HG03280 (cell line): ENCODE data around the gene RPL13A.
"Not testable (repeated sequence)": the region's sequence is repeated elsewhere in the genome, so short reads cannot be mapped to it uniquely, and the experiment has no call there.

ENCODE experiments used
- ATAC-seq: cut with Tn5 transposase; IDR thresholded peaks from one replicate; pipeline ENCODE4 v1.9.1; 2021; ENCODE audit warnings: mild to moderate bottlenecking, moderate library complexity; ENCODE audit not compliant: unreplicated experiment

Gene RPL13A

GRCh38 chr19:49487277-49488045, at the start of gene RPL13A:
RPL13A (plus strand) TSS chr19:49487608; CDS start chr19:49487630, 22 bp downstream.
- peak; percentile 89 for ATAC-seq

DNA sequence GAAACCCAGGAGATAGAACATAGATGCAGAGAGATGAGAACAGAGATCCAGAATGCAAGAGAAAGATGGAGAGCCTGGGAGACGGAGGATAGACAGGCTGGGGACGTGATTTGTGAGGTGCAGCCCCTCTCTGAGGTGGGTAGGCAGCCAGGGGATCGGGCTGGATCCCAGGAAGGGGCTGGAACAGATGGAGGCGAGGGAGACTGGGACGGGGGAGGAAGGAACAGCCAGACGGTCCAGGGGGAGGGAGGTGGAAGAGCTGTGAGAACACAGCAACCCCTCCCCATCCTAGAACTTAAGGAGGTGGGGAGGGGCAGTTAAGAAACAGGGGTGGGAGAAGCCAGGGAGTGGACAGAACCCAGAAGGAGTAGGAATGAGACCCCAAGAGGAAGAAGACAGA, 49.1 kb upstream of the RPL13A start:
- no peak for ATAC-seq

DNA sequence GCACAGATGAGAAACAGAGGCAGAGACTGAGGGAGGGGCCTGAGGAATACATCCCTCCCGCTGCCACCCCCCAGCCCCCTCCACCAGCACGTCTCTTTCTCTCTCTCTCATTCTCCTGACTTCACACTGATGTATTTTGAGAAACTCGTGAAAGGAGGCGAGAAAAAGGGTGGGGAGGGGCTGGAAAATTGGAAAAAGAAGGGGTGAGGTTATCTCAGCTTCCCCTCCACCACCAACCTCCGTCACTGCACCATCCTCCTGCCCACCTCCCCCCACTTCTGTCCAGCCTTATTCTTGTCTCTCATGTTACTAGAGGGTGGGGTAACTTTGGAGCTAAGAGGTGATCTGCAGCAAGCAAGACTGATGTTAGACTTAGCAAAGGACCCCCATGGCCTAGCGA, 47.6 kb upstream of the RPL13A start:
- ATAC-seq: no peak

DNA sequence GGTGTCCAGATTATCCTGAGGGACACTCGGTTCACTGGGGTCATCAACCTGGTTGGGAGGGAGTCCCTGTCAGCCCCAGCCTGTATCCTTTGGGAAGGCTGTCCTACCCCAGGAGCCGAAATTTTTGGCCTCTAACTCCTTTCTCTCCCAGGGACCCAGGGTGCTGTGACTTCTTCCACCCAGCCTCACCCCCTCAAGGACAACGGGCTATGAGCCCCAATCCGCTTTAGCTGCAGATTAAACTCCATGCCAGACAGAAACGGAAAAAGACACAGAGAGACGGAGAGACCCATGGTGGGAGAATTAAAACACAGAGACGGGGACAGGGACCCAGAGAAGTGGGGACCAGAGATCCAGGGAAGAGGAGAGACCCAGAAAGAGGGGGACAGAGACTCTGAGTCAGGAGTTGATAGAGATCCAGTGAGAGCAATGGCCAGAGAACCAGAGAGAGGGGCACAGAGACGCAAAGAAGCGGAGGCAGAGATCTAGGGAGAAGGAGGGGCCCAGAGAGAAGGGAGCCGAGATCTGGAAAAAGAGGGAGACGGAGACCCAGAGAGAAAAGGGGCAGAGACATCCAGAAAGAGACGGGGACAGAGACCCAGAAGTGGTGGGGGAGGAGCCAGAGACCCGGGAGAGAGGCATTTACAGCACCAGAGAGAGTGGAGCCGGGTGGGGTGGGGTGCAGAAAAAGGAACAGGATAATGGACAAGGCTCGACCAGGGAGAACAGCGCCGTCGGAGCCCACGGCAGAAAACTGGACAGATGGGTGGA, 46.8 kb upstream of the RPL13A start:
- no peak for ATAC-seq

GRCh38 chr19:49441210-49441959, 46.0 kb upstream of the RPL13A start, which contains the start of gene SLC17A7:
SLC17A7 (minus strand) TSS chr19:49441527; CDS start chr19:49441379, 148 bp downstream.
- ATAC-seq: no peak

DNA sequence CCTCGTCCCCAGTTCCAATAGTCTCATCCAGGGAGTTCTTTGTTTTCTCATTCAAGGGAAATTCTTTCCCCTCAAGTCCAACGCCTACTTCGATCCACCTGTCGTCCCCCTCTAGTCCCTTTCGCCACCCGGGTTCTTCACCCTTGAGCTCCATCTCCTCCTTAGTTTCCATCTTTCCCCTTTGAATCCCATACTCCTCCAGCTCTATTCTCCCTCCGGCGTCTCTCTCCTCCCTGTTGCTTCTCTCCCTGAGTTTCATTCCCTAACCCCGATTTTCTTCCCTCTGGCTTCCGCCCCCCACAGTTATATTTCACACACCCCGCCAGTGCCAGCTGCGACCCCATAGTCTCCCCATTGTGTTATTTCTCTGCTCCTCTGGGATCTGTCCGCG, 45.5 kb upstream of the RPL13A start:
- ATAC-seq: no peak

DNA sequence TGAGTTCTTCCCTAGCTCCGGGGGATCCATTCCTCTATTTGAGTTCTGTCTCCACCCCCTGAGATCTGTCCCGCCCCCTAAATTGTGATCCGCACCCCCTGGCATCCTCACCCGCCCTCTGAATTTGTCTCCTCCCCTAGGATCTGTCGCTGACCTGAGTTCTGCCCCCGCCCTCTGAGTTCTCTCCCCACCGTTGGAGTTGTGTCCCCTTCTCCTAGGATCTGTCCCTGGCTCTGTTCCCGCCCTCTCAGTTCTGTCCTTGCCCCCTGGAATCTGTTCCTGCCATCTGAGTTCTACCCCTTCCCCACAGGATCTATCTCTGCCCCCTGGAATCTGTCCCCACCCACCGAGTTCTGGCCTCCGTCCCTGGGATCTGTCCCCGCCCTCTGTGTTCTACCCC, 45.1 kb upstream of the RPL13A start:
- no peak for ATAC-seq

- ATAC-seq: peak; percentile 22
Observed at GRCh38 chr19:49442771-49443365, 44.5 kb upstream of the RPL13A start.

- ATAC-seq: peak; percentile 79
Observed at GRCh38 chr19:49443366-49444099, 43.9 kb upstream of the RPL13A start.

GRCh38 chr19:49444100-49444700, 43.2 kb upstream of the RPL13A start:
- not testable (repeated sequence) for ATAC-seq

DNA sequence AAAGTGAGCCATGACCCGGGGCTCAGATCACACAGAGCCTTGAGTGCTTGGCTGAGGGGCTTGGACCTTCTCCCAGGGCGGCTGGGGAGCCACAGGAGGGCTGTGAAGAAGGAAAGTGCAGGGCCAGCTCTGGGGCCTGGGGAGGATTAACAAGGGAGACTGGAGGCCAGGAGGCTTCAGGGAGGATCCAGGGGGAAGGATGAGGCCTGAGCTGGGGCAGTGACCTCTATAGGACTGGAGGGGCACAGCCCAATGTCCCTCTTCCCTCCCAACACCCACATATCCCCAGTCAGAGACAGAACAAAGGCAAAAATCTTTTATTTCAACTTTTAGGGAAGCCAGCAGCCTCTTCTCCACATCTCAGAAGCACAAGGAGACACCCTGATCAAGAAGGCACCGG, 41.4 kb upstream of the RPL13A start:
- ATAC-seq: no peak

DNA sequence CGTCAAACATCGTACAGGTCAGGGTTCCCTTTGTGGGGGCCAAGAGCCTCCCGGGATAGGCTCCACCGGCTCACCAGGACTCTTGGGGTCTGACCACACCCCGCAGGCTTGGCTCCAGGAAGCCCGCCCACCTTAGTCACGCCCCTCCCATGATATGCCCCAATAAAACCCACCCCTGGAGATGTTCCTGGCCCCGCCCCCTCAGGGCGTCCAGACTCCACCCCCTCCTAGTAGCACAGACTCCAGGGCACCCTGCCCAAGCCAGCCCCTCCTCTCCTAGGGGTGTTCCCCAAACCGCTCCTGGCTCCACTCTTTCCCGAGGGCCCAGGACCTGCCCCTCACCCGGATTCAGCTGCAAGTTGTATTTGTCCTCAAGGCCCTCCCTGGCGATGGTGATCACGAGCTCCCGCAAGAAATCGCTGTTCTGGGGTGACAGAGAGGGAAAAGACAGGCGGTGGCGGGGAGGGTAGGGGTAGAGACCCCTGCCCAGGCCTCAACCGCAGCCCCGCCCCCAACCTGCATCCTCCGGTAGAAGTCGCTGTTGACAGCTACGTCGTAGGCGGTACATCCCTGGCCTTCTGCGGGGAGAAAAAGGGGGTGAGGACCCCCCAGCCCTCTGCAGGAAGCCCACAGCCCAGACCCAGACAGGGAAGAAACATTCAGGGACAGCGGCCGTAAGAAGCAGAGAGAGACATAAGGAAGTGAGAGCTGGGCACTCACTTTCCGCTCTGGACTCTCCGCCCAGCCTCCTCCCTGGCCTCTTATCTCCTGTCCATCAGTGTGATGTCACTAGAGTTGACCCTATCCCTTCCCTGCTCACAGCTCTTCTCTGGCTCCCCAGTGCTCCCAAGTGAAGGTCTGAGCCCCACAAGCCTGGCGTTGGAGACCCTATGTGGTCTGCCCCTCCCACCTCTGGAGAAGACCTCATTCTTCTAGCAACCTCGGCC, 39.6 kb upstream of the RPL13A start:
- ATAC-seq: no peak

GRCh38 chr19:49448432-49448786, 39.0 kb upstream of the RPL13A start:
- no peak for ATAC-seq

DNA sequence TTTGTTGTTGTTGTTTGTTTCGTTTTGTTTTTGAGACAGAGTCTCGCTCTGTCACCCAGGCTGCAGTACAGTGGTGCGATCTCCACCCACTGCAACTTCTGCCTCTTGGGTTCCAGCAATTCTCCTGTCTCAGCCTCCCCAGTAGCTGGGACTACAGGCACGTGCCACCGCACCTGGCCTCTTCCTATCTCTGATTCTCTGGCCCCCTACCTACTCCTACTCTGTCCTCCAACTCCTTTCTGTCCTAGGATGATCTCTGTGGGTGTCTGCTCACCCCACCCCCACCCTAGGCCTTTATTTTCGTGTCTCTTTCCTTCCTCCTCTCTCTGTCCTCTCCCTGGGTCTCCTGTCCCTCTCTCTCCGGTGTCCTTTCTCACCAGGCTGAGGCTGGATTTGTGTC, 37.0 kb upstream of the RPL13A start:
- ATAC-seq: no peak

DNA sequence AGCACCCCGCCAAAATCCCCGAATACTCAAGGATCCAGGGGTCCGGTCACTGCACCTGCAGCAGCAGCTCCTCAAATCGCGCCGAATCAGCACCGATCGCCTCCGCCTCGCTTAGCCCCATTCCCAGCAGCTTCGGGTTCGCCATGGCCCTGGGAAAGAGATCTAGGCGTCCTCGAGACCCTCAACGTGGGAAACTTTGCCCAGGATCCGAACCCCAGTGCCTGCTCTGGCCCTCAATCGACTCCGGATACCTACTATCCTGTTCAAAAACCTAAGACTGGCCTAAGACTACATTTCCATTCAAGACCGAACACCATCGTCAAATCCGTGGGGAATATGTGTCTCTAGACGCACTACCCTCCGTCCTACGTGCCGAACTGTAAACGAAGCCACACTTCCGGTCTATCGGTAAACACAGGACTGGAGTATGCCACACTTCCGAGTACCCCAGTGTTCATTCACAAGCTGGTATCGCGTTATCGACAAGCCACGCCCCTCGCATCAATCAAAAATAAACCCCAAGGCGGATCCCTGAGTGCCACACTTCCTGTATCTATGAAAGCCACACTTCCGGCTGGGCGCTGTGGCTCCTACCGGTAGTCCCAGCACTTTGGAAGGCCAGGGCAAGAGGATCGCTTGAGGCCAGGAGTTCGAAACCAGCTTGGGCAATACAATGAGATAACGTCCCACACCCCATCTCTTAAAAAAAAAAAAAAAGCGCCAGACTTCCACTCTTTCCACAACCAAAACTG, 35.8 kb upstream of the RPL13A start, which contains the start of gene PIH1D1:
Gene PIH1D1, minus strand, starts transcription at position 385 of the 752 bp plus-strand sequence. Its CDS starts 240 bp downstream, at position 145.
- peak; percentile 60 for ATAC-seq

GRCh38 chr19:49453013-49453756, 34.2 kb upstream of the RPL13A start, which contains the start of gene ALDH16A1:
ALDH16A1 (plus strand) TSS chr19:49453225; CDS start chr19:49453332, 107 bp downstream.
- peak; percentile 78 for ATAC-seq

DNA sequence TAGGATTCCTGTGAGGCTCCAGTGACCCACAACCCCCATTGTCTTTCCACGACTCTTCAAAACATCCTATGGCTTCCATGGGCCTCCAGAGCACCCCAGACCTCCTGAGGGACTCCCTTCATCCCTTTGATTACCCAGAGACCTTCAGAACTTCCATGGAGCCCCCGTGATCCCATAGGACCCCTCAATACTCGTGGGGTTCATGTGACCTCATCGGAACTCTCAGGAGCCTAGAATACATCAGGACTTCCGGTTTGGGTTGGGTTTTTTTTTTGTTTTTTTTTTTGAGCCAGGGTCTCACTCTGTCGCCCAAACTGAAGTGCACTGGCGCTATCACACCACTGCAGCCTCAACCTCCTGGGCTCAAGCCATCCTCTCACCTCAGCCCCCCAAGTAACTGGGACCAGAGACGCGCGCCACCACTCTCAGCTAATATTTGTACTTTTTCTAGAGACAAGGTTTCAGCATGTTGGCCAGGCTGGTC, 33.6 kb upstream of the RPL13A start:
- no peak for ATAC-seq
